ENCODE results near the gene RAD51B. TPM values are rescaled to one million over a fixed set of nuclear protein-coding genes. Genes with fewer than 3 reads are reported as not detected.

Gene RAD51B
- total RNA-seq, 4 donors from 2014 or later, result 12.6 to 26.4 (median 16.7) TPM

- Histone ChIP-seq H3K4me3 (no peak overlapping the region), H3K4me1 (no peaks in the 10 kb centered on the region), H3K27me3 (no peaks in the 10 kb centered on the region), H3K36me3 (no peaks in the 10 kb centered on the region), H3K27ac (no peak overlapping the region), H3K9me3 (no peaks in the 10 kb centered on the region)
- TF ChIP-seq POLR2A (IDR thresholded peaks at IDR 0.05) (no peak), CTCF (IDR thresholded peaks at IDR 0.05) (no peak), EP300 (IDR thresholded peaks at IDR 0.05) (no peak)
- WGBS, 2 donors, result 93 to 98% methylated on average over 3 of the region's 3 CpGs
- no peak for DNase-seq (ENCODE audit: low spot score in 2 of 2)
These were observed 403.1 kb downstream of the RAD51B start for GRCh38 chr14:68222726-68223125.

GRCh38 chr14:68223631-68224030 is 404.1 kb downstream of the RAD51B start:
- no peak overlapping the region for H3K4me3 ChIP-seq
- no peaks in the 10 kb centered on the region for H3K27me3 ChIP-seq

GRCh38 chr14:68225321-68225720 is 405.7 kb downstream of the RAD51B start:
- Histone ChIP-seq H3K9me3 (no peaks in the 10 kb centered on the region), H3K27me3 (no peaks in the 10 kb centered on the region), H3K4me3 (no peak overlapping the region), H3K36me3 (no peaks in the 10 kb centered on the region), H3K27ac (no peak overlapping the region), H3K4me1 (no peaks in the 10 kb centered on the region)
- no peak for DNase-seq (ENCODE audit: low spot score in 2 of 2)
- TF ChIP-seq EP300 (IDR thresholded peaks at IDR 0.05), result no peak
- WGBS, 2 donors, result 76 to 89% methylated on average over 2 of the region's 2 CpGs

More at GRCh38 chr14:68223631-68224030, 404.1 kb downstream of the RAD51B start:
- no peaks in the 10 kb centered on the region for H3K36me3 ChIP-seq
- no peak for TF ChIP-seq CTCF (IDR thresholded peaks at IDR 0.05)
- no peak for TF ChIP-seq EP300 (IDR thresholded peaks at IDR 0.05)
- TF ChIP-seq POLR2A (IDR thresholded peaks at IDR 0.05), result no peak
- peak overlapping the region in 1 of 4 donors; percentile 31 for H3K27ac ChIP-seq
- no peaks in the 10 kb centered on the region for H3K4me1 ChIP-seq
- DNase-seq (ENCODE audit: low spot score in 2 of 2), result no peak
- H3K9me3 ChIP-seq, result no peaks in the 10 kb centered on the region

- TF ChIP-seq POLR2A (IDR thresholded peaks at IDR 0.05), result no peak
- TF ChIP-seq CTCF (IDR thresholded peaks at IDR 0.05), result no peak
- no peak for TF ChIP-seq EP300 (IDR thresholded peaks at IDR 0.05)
- Histone ChIP-seq H3K36me3 (no peaks in the 10 kb centered on the region), H3K9me3 (no peaks in the 10 kb centered on the region), H3K27me3 (no peaks in the 10 kb centered on the region), H3K27ac (no peak overlapping the region), H3K4me3 (no peak overlapping the region), H3K4me1 (peaks cover 0 to 8% (median 2%) of the 10 kb centered on the region in 4 donors)
- 97% methylated on average over 4 of the region's 4 CpGs for WGBS, 2 donors
- DNase-seq (ENCODE audit: low spot score in 2 of 2), result no peak
These were observed 406.9 kb downstream of the RAD51B start for GRCh38 chr14:68226523-68226922.

- peaks cover 0 to 29% (median 20%) of the 10 kb centered on the region in 4 donors for H3K4me1 ChIP-seq
- TF ChIP-seq EP300 (IDR thresholded peaks at IDR 0.05) (no peak), CTCF (IDR thresholded peaks at IDR 0.05) (no peak), POLR2A (IDR thresholded peaks at IDR 0.05) (no peak)
- H3K4me3 ChIP-seq, result no peak overlapping the region
- H3K9me3 ChIP-seq, result no peaks in the 10 kb centered on the region
- 96% methylated on average over 3 of the region's 3 CpGs for WGBS, 2 donors
- H3K36me3 ChIP-seq, result no peaks in the 10 kb centered on the region
- no peak for DNase-seq (ENCODE audit: low spot score in 2 of 2)
- no peaks in the 10 kb centered on the region for H3K27me3 ChIP-seq
- no peak overlapping the region for H3K27ac ChIP-seq
These were observed 409.1 kb downstream of the RAD51B start for GRCh38 chr14:68228656-68229055.

All from tibial nerve (tissue), 4 donors.